Heart right ventricle (tissue), 16 donors: Measurements from ENCODE around the gene TAAR1. TPM values are rescaled to one million over a fixed set of nuclear protein-coding genes. Genes with fewer than 3 reads are reported as not detected.
"Not testable (repeated sequence)": the region's sequence is repeated elsewhere in the genome, so short reads cannot be mapped to it uniquely, and the experiment has no call there.

Experiments used
- ATAC-seq, 8 donors: fragments of 200-7000 bp; cut with Tn5 transposase; one replicate each; pipeline ENCODE4 v1.9.1; 2020; ENCODE audit warnings: mild to moderate bottlenecking in 8 of 8, moderate library complexity in 8 of 8, moderate number of reproducible peaks in 1 of 8
- DNase-seq, 2 donors: peaks; one replicate each; pipeline ENCODE4 v3.0.0-alpha.2; 2020
- H3K27ac ChIP-seq, 10 donors: fragments of 200-600 bp; sonication (generic) in 2 of 10; one replicate each; pipeline versions ENCODE4 v1.5.0 to v1.8.0; 2020 to 2022; ENCODE audit warnings: mild to moderate bottlenecking in 3 of 10
- H3K27me3 ChIP-seq, 7 donors: fragments of 200-600 bp; one replicate each; pipeline ENCODE4 v1.8.0; 2021 to 2022; ENCODE audit warnings: mild to moderate bottlenecking in 2 of 7
- H3K36me3 ChIP-seq, 9 donors: fragments of 200-600 bp; sonication (generic) in 1 of 9; one replicate each; pipeline versions ENCODE4 v1.5.0 to v1.8.0; 2020 to 2022; ENCODE audit warnings: mild to moderate bottlenecking in 2 of 9
- H3K4me1 ChIP-seq, 9 donors: fragments of 200-600 bp; sonication (generic) in 1 of 9; one replicate each; pipeline versions ENCODE4 v1.5.0 to v1.8.0; 2020 to 2022; ENCODE audit warnings: mild to moderate bottlenecking in 4 of 9
- H3K4me3 ChIP-seq, 10 donors: fragments of 200-600 bp; sonication (generic) in 2 of 10; one replicate each; pipeline versions ENCODE4 v1.5.0 to v1.8.0; 2020 to 2022; ENCODE audit warnings: mild to moderate bottlenecking in 7 of 10, moderate library complexity in 2 of 10
- H3K9me3 ChIP-seq, 11 donors: fragments of 200-600 bp in 10 of 11; sonication (generic) in 2 of 11; one replicate each; pipeline versions ENCODE4 v1.5.0 to v1.8.0; 2013 to 2022; ENCODE audit warnings: mild to moderate bottlenecking in 2 of 11, control low read depth in 1 of 11, moderate library complexity in 1 of 11
- CTCF ChIP-seq, 9 donors: fragments of 200-600 bp; sonication (generic) in 2 of 9; IDR thresholded peaks; one replicate each; pipeline versions ENCODE4 v1.5.0 to v1.8.0; 2021 to 2022; ENCODE audit warnings: antibody characterized with exemption in 9 of 9, mild to moderate bottlenecking in 5 of 9, moderate library complexity in 1 of 9
- WGBS, 2 donors: extraction: QIAGEN DNeasy Blood & Tissue Kit; methylation state at CpG; one replicate each; pipeline ENCODE4 v1.1.7; 2013; ENCODE audit warnings: inconsistent platforms in 1 of 2; 5-methylcytosine and 5-hydroxymethylcytosine counted together
- intact Hi-C, 10 donors: fragments of 100-400 bp; cut with DNase I; formaldehyde crosslinking; loops; one replicate each; pipeline versions ENCODE4 v1.11.1 to v1.14.2; 2022
- polyA plus RNA-seq, 2 donors: library from polyadenylated mRNA; stranded (reverse); fragments of 200-250 nt; gene quantifications; one replicate each; pipeline ENCODE4 v1.2.3, GENCODE V29; 2013
- total RNA-seq, 10 donors: library from RNA; stranded (reverse); fragmentation: NEBNext Ultra II Directional in 3 of 10; extraction: Animal tissue kit (Norgen Biotek cat#: 25700) in 3 of 10; gene quantifications; one replicate each; pipeline versions ENCODE4 v1.2.1 to v1.2.4, GENCODE V29; 2021 to 2023
- donor health status: Arrhythmogenic right ventricular cardiomyopathy.
- donor health status: ischemic (EF 13 %, LVEDD 7.1; RV severe dilation, severe dysfunction).
- donor health status: healthy with polysubstance abuse.
- donor health status: DM: no; HTN: yes; CAD: no.
- donor health status: DM: no; HTN: no; CAD: no.
- donor health status: ischemic (EF 25% LVEDD 6.9; RV normal size, moderate dysfunction).
- donor health status: ischemic (EF 25% LVEDD 5.7; RV mildly dilated, moderate dysfunction).
- donor health status: healthy.
- donor health status: DM: yes; HTN: yes; CAD: no.
- donor health status: Ischemic cardiomyopathy.
- donor health status: ischemic (EF 35%, LVEDD 5.7; RV mildly dilated, moderate dysfunction).
- donor health status: nonischemic (EF 11% LVEDD 7.7; RV severe dilation, severe dysfunction).
- donor health status: DM: yes; HTN: yes; CAD: no.
- donor health status: PGD.
- donor health status: ischemic (EF 29% LVEDD 5.4; RV normal size, mild dysfunction).
- donor health status: nonischemic (EF 23%, LVEDD 6.1; RV moderate dilation, normal function).

TAAR1 gene
- total and polyA plus RNA-seq, 12 donors: not detected

GRCh38 chr6:132607544-132608233 lies 51.3 kb downstream of the TAAR1 start:
- ATAC-seq (no peak), DNase-seq (no peak)
- peaks cover 0 to 10% (median 0%) of the 10 kb centered on the region in 7 donors for H3K27me3 ChIP-seq
- no peak for TF ChIP-seq CTCF (IDR thresholded peaks at IDR 0.05)
- H3K9me3 ChIP-seq: no peaks in the 10 kb centered on the region
- H3K4me1 ChIP-seq: no peaks in the 10 kb centered on the region
- no peak overlapping the region for H3K4me3 ChIP-seq
- WGBS, 2 donors: 86 to 87% methylated on average over 5 of the region's 5 CpGs
- intact Hi-C loops: no loop called here
- H3K27ac ChIP-seq: no peak overlapping the region
- H3K36me3 ChIP-seq: no peaks in the 10 kb centered on the region

- DNase-seq (no peak), ATAC-seq (no peak)
- WGBS, 2 donors: 71 to 76% methylated on average over 8 of the region's 8 CpGs
- H3K9me3 ChIP-seq: no peaks in the 10 kb centered on the region
- no peaks in the 10 kb centered on the region for H3K4me1 ChIP-seq
- H3K27ac ChIP-seq: no peak overlapping the region
- intact Hi-C loops: no loop called here
- H3K4me3 ChIP-seq: no peak overlapping the region
- TF ChIP-seq CTCF (IDR thresholded peaks at IDR 0.05): no peak
- H3K27me3 ChIP-seq: peaks cover 0 to 13% (median 0%) of the 10 kb centered on the region in 7 donors
- no peaks in the 10 kb centered on the region for H3K36me3 ChIP-seq
These were observed 54.3 kb downstream of the TAAR1 start for GRCh38 chr6:132604635-132605152.

- intact Hi-C loops, H3K36me3 ChIP-seq, ATAC-seq, H3K4me3 ChIP-seq, H3K4me1 ChIP-seq, DNase-seq, H3K27ac ChIP-seq, H3K9me3 ChIP-seq: not testable (repeated sequence)
- peaks cover 0 to 16% (median 8%) of the 10 kb centered on the region in 7 donors for H3K27me3 ChIP-seq
These were observed 58.1 kb downstream of the TAAR1 start for GRCh38 chr6:132600900-132601299.

GRCh38 chr6:132598473-132598872 lies 60.5 kb downstream of the TAAR1 start:
- Histone ChIP-seq H3K27ac (no peak overlapping the region), H3K36me3 (no peaks in the 10 kb centered on the region), H3K9me3 (no peaks in the 10 kb centered on the region), H3K27me3 (peaks cover 0 to 10% (median 7%) of the 10 kb centered on the region in 7 donors), H3K4me3 (no peak overlapping the region), H3K4me1 (no peaks in the 10 kb centered on the region)
- intact Hi-C loops: no loop called here
- no peak for TF ChIP-seq CTCF (IDR thresholded peaks at IDR 0.05)
- WGBS, 2 donors: 29 to 37% methylated on average over 3 of the region's 3 CpGs
- no peak for ATAC-seq
- DNase-seq: no peak

GRCh38 chr6:132596201-132596600 lies 62.8 kb downstream of the TAAR1 start:
- Histone ChIP-seq H3K9me3 (no peaks in the 10 kb centered on the region), H3K27me3 (peaks cover 0 to 14% (median 7%) of the 10 kb centered on the region in 7 donors), H3K4me1 (no peaks in the 10 kb centered on the region), H3K4me3 (no peak overlapping the region), H3K36me3 (no peaks in the 10 kb centered on the region), H3K27ac (no peak overlapping the region)
- no peak for DNase-seq
- no peak for TF ChIP-seq CTCF (IDR thresholded peaks at IDR 0.05)
- no peak for ATAC-seq
- 67 to 93% methylated on average over 6 of the region's 6 CpGs for WGBS, 2 donors
- intact Hi-C loops: no loop called here
